H1 (cell line): ENCODE measurements around the gene TM4SF20. TPM values are rescaled to one million over a fixed set of nuclear protein-coding genes. Genes with fewer than 3 reads are reported as not detected.

Experiments used
- ASH2L ChIP-seq: fragments of 200-600, 300-600 bp; sonication (generic); IDR thresholded peaks from one replicate; pipeline ENCODE4 v1.7.1; 2017; ENCODE audit warnings: low read length
- CHD2 ChIP-seq: IDR thresholded peaks from 2 replicates; pipeline ENCODE4 v1.6.1; 2012; ENCODE audit warnings: low read length, improper control_type of control experiment
- CHD7 ChIP-seq: fragments of 300-600 bp; sonication (generic); IDR thresholded peaks from 2 replicates; pipeline ENCODE4 v1.7.1; 2012; ENCODE audit warnings: low read length, moderate library complexity, mild to moderate bottlenecking, inconsistent platforms; ENCODE audit not compliant: insufficient replicate concordance
- polyA plus RNA-seq, 7 experiments: library from polyadenylated mRNA; depleted of rRNA in 3 of 7; stranded (reverse) in 5 of 7; unstranded in 2 of 7; fragments of >200 nt in 5 of 7; fragments of 200-250 nt in 2 of 7; gene quantifications; 1 replicate in 5 of 7; 2 replicates in 1 of 7; 4 replicates in 1 of 7; pipeline versions ENCODE4 v1.2.1 to v1.2.3, GENCODE V29; 2011 to 2013; ENCODE audit warnings: missing spikeins in 2 of 7, mixed read lengths in 2 of 7
- total RNA-seq: library from RNA; stranded (reverse); fragmentation: NEBNext Ultra II Directional; extraction: Animal tissue kit (Norgen Biotek cat#: 25700); gene quantifications from 2 replicates; pipeline ENCODE4 v1.2.1, GENCODE V29; 2021

Gene TM4SF20
- total and polyA plus RNA-seq, 2 of the 8 experiments (the other 6 are each of a cell fraction or from before 2014, with no cell fraction given) = not detected

GRCh38 chr2:227367427-227367795 is 11.7 kb downstream of the TM4SF20 start (continued):
- TF ChIP-seq CHD7 (no peak), ASH2L (no peak), CHD2 (no peak)
